GM18868 (cell line): ENCODE data around the gene MRPL22.
"Not testable (repeated sequence)": the region's sequence is repeated elsewhere in the genome, so short reads cannot be mapped to it uniquely, and the experiment has no call there.

Experiments used
- ATAC-seq: cut with Tn5 transposase; IDR thresholded peaks from one replicate; pipeline ENCODE4 v1.9.1; 2021; ENCODE audit warnings: mild to moderate bottlenecking, moderate library complexity; ENCODE audit not compliant: unreplicated experiment

MRPL22 gene

DNA sequence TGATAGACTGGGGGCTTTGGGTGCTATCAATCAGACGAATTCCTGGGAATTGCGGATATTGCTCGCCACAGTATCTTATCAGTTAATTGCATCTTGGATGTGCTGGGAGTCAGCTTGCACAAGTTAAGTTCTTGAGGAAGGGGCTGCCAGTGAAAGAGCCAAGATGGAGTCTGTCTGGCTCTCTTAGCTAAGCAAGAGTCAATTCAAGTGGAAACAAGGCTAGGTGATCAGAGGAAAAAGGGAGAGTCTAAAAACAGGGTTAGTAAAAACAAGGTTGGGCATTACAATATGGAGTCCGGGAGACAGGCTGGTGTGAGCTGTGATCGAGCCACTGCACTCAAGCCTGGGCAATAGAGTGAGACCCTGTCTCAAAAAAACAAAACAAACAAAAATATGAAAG, 1.5 kb upstream of the MRPL22 start:
- not testable (repeated sequence) for ATAC-seq

DNA sequence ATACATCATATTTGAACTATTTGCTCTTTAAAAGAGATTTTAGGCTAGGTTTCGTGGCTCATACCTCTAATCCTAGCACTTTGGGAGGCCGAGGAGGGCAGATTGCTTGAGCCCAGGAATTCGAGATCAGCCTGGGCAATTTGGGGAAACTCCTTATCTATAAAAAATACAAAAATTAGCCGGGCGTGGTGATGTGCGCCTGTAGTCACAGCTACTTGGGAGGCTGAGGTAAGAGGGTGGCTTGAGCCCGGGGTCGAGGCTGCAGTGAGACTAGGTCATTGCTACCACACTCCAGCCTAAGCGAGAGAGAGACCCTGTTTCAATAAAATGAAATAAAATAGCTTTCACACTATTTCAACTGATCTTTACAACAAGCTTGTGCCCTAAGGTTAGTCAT, 500 bp upstream of the MRPL22 start:
- ATAC-seq: no peak

- no peak for ATAC-seq
Observed at GRCh38 chr5:154943527-154943926, 2.7 kb downstream of the MRPL22 start.

GRCh38 chr5:154944716-154945115, 3.8 kb downstream of the MRPL22 start:
- no peak for ATAC-seq

DNA sequence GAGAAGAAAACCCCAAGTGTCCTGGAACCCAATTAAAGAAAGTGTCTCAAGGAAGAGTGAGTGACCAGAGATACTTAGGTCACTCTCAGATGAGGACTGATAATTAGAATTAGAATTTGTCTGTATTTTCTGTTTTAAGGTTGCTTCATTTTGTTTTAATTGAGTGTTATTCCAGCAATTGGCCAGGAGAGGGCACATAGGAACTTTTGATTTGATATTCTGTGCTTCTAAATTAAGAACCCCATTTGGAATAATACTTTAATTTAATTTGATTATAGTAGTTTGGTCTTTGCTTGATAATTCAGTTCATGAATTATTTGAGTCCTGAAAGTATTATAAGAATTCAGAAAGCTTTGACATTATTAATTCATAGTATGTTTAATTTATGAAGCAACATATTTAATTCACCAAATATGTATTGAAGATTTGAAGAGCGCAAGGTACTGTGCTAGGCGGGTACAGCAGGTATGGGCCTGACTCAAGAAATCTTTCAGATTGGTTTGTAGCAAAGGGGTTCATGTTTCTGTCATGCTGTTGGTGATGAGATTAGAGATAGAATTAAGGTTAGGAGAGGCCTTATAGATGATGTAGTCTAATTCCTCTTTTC, 4.9 kb downstream of the MRPL22 start:
- no peak for ATAC-seq

DNA sequence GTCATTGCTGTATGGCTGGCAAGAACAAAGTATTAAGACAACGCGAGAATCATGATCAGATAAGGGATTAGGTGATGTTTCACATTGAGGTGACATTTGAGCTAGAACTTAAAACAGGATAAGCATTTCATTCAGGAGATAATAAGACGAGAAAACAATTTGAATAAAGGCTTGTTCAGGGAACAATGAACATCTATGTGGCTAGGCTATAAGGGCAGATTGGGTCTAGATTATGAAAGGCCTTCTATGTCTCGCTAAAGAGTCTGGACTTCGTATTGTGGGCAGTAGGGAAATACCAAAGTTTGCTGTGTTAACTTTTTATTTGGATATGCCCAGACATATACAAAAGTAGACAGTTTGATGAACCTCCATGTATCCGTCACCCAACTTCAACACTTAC, 6.9 kb downstream of the MRPL22 start:
- no peak for ATAC-seq

- no peak for ATAC-seq
Observed at GRCh38 chr5:154948313-154948712, 7.4 kb downstream of the MRPL22 start.

DNA sequence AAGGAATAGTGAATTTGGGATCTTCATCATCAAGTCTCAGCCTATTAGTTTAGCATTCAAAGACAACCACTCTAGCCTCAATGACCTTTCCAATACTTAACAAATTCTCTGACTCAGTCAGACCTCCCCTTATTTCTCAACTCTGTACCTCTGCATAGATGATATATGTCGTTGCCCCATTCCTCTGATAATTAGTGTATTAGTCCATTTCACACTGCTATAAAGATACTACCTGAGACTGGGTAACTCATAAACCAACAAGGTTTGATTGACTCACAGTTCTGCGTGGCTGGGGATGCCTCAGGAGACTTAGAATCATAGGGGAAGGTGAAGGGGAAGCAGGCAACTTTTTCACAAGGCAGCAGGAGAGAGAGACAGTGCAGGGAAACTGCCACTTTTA, 8.9 kb downstream of the MRPL22 start:
- no peak for ATAC-seq

DNA sequence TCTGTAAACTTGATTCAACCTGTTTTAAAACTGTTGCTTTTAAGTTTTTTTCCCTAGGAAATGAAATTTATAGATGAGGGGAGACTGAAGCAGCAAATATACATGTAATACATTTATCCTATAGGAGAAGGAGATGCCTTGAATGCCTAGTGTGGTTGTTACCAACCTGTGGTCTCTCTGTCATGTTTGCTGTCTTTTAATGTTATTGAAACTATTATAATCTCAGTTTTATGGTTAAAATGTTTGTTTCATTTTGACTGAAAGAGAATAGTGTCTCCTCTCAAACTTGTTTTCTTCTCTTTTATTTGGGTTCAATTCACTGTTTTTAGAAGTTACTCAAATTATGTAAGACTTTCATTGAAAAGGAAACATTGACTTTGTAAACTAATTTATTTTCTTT, 15.8 kb downstream of the MRPL22 start:
- no peak for ATAC-seq

- ATAC-seq: peak; percentile 99
Observed at GRCh38 chr5:154962494-154962893, 21.6 kb downstream of the MRPL22 start.

GRCh38 chr5:154966081-154966841, 25.4 kb downstream of the MRPL22 start:
- ATAC-seq: no peak

GRCh38 chr5:154966874-154967273, 26.0 kb downstream of the MRPL22 start:
- ATAC-seq: no peak

GRCh38 chr5:154967421-154968024, 26.6 kb downstream of the MRPL22 start:
- ATAC-seq: no peak

GRCh38 chr5:154968953-154969352, 28.1 kb downstream of the MRPL22 start:
- ATAC-seq: no peak

GRCh38 chr5:154970759-154971158, 29.9 kb downstream of the MRPL22 start:
- no peak for ATAC-seq

- no peak for ATAC-seq
Observed at GRCh38 chr5:154971501-154971900, 30.6 kb downstream of the MRPL22 start.

- no peak for ATAC-seq
Observed at GRCh38 chr5:154972476-154973080, 31.7 kb downstream of the MRPL22 start.

GRCh38 chr5:154976082-154976481, 35.2 kb downstream of the MRPL22 start:
- not testable (repeated sequence) for ATAC-seq

- ATAC-seq: peak; percentile 73
Observed at GRCh38 chr5:154977409-154977808, 36.5 kb downstream of the MRPL22 start.

DNA sequence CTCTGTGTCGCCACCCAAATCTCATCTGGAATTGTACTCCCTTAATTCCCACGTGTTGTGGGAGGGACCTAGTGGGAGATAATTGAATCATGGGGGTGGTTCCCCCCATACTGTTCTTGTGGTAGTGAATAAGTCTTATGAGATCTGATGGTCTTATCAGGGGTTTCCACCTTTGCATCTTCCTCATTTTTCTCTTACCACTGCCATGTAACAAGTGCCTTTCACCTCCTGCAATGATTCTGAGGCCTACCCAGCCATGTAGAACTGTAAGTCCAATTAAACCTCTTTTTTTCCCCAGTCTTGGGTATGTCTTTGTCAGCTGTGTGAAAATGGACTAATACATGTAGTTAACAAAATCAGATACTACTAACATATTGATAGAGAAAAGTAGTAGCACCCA, 37.4 kb downstream of the MRPL22 start:
- not testable (repeated sequence) for ATAC-seq

GRCh38 chr5:154984946-154985516, 44.2 kb downstream of the MRPL22 start:
- ATAC-seq: no peak
